ENCODE data around the gene GRAMD1A.

Gene GRAMD1A

GRCh38 chr19:35017507-35017906, 17.4 kb downstream of the GRAMD1A start:
- no peak overlapping the region for H3K4me3 ChIP-seq
- DNase-seq (ENCODE audit: low spot score), result no peak
- no peak for TF ChIP-seq CTCF (IDR thresholded peaks at IDR 0.05)

DNA sequence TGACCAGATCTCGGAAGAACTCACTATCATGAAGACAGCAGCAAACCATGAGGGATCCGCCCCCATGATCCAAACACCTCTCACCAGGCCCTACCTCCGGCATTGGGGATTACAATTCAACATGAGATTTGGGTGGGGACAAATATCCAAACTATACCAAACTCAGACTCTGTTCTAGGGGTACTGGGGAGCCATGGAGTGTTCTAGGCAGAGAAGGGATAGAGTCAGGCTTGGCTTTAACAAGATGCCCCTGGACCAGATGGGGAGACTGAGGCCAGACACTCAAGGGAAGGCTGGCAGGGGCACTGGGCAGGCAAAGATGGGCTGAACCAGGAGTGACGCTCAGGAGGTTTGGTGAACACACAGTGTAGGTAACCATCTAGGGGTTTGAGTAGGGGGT, 18.3 kb downstream of the GRAMD1A start:
- no peak for TF ChIP-seq CTCF (IDR thresholded peaks at IDR 0.05)
- no peak overlapping the region for H3K4me3 ChIP-seq
- no peak for DNase-seq (ENCODE audit: low spot score)
- H3K27ac ChIP-seq, result no peak overlapping the region

More at GRCh38 chr19:35017507-35017906, 17.4 kb downstream of the GRAMD1A start:
- no peak overlapping the region for H3K27ac ChIP-seq

- H3K4me3 ChIP-seq, result no peak overlapping the region
- no peak for DNase-seq (ENCODE audit: low spot score)
- TF ChIP-seq CTCF (IDR thresholded peaks at IDR 0.05), result no peak
- H3K27ac ChIP-seq, result no peak overlapping the region
Observed at GRCh38 chr19:35019144-35019543, 19.0 kb downstream of the GRAMD1A start.

- no peak for DNase-seq (ENCODE audit: low spot score)
- H3K27ac ChIP-seq, result no peak overlapping the region
- no peak overlapping the region for H3K4me3 ChIP-seq
- no peak for TF ChIP-seq CTCF (IDR thresholded peaks at IDR 0.05)
Observed at GRCh38 chr19:35021016-35021415, 20.9 kb downstream of the GRAMD1A start.

DNA sequence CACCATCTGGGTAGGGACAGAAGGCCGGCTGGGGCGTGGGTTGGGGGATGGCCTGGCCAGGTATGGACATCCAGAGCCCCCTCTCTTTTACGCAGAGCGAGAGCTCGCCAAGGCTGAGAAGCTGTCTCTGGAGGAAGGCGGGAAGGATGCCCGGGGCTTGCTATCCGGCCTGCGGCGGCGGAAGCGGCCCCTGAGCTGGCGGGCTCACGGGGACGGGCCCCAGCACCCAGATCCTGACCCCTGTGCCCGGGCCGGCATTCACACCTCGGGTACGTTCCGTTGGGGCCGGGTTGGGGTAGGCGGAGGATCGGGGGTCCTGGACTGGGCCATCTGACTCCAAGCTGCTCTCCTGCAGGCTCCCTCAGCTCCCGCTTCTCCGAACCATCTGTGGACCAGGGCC, 21.5 kb downstream of the GRAMD1A start:
- no peak for DNase-seq (ENCODE audit: low spot score)
- H3K27ac ChIP-seq, result no peak overlapping the region
- TF ChIP-seq CTCF (IDR thresholded peaks at IDR 0.05), result no peak
- H3K4me3 ChIP-seq, result no peak overlapping the region

- no peak for DNase-seq (ENCODE audit: low spot score)
- Histone ChIP-seq H3K4me3 (no peak overlapping the region), H3K27ac (no peak overlapping the region)
- no peak for TF ChIP-seq CTCF (IDR thresholded peaks at IDR 0.05)
Observed at GRCh38 chr19:35022460-35022859, 22.3 kb downstream of the GRAMD1A start.

DNA sequence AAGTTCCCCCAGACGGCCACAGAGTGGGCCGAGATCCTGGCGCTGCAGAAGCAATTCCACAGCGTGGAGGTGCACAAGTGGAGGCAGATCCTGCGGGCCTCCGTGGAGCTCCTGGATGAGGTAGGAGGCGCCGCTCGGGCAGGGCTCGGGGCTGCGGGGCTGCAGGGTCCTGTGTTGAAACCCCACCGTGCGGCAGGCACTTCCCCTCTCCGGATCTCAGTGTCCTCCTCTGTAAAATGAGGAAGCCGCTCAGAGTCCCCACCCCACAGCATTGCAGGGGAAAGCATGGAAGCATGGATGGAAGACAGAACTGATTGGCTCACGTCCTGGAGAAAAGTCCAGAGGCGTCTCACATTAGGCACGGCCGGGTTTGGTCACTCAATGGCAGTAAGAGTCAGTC, 23.3 kb downstream of the GRAMD1A start:
- peak overlapping the region in 1 of 2 donors; percentile 9 for H3K27ac ChIP-seq
- TF ChIP-seq CTCF (IDR thresholded peaks at IDR 0.05), result no peak
- H3K4me3 ChIP-seq, result no peak overlapping the region
- DNase-seq (ENCODE audit: low spot score), result no peak
